GM18511 (cell line): ENCODE results near the gene HOXA9.

Experiments used
- ATAC-seq: cut with Tn5 transposase; IDR thresholded peaks from one replicate; pipeline ENCODE4 v1.9.1; 2021; ENCODE audit warnings: mild to moderate bottlenecking, moderate library complexity; ENCODE audit not compliant: unreplicated experiment

The HOXA9 gene

GRCh38 chr7:27177795-27178320, 12.5 kb upstream of the HOXA9 start:
- no peak for ATAC-seq

DNA sequence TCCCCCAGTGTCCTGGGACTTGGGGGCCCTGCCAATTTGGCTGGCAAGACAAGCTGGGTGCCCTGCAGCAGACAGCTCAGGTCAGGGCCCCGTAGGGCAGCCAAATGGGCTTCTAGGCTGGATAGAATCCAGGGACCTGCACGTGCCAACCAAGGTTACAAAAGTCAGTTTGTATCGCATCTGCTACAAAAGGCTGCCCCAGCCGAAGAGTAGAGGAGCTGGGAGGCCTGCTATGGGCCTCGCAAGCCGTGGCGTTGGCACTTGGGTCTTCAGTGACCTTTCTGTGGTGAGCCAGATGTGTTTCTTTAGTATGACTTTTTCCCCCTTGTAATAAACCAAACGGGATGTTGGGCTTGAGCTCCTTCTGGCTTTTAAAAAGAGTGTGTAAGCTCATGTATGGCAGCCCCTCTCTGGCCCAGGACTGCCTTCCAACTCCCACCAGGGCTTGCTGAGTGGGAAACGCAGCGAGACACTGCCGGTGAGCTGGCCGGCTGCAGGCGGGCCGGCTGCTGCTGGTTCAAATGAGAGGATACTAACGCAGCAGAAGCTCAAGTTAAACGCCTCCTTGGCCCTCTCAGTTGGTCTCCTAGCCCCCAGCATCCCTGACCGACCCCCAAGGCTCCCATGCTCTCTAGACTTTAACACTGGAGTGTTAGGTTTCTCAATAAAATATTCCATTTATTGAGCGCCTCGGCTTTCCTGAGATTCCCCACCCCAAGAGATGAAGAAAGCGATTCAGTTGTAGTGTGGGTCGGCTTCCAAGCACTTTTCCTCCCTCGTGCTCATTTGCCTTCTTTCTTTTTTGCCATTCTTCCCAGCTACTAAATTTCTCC, 11.8 kb upstream of the HOXA9 start:
- no peak for ATAC-seq

DNA sequence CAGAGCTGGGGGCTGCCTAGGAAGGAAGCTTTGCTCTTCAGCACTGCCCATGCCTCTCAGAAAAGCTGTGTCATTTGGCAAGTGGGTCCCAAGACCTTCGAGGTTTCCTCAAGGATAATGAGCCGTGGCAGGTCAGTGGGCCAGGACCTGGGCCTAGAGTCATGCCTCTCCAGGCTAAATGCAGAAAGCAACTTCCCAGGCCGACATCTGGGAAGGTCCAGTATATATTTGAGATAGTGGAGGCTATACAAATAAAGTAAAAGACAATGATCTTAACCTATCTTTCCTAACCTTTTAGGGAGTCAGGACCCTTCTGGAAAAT, 11.1 kb upstream of the HOXA9 start:
- no peak for ATAC-seq

GRCh38 chr7:27175626-27176523, 10.5 kb upstream of the HOXA9 start:
- ATAC-seq: no peak

DNA sequence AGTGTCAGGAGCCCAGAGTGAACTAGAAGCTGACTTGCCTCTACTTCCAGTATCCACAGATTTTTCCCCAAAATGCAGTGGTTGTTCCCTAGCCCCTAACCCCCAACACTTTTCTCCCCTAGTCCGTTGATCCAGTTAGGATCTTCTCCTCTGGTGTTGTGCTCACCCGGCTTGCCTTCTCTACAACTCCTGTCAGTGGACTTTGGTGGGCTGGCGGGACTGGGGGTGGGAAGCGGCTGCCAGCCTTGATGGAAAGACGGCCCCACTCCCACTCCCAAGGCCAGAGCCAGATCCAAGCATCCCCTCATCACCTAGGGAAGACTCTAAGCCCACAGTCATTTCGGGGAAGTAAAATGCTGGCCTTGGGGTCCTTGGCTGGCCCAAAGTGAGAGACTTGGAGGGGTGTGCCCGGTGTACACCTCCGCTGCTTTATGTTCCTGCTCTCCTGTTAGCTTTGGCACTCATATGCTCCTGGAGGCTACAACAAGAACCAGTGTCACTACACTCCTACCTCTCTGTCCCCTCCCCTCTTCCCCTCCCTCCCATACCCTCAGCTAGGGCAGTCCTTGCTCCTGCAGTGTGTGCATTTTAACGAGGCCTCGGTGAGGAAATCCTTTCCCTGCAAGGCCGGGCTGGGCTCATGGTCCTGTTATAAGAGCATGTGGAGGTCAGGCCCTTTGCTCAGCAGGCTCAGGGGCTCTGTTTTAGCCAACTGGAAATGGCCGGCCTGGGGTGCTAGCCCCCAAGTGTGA, 9.7 kb upstream of the HOXA9 start:
- no peak for ATAC-seq

GRCh38 chr7:27173956-27174873, 8.9 kb upstream of the HOXA9 start, which contains the start of gene HOXA10:
HOXA10 (minus strand) TSS chr7:27174320; CDS start chr7:27174306, 14 bp downstream.
- ATAC-seq: no peak

GRCh38 chr7:27173511-27173955, 8.2 kb upstream of the HOXA9 start:
- ATAC-seq: no peak

DNA sequence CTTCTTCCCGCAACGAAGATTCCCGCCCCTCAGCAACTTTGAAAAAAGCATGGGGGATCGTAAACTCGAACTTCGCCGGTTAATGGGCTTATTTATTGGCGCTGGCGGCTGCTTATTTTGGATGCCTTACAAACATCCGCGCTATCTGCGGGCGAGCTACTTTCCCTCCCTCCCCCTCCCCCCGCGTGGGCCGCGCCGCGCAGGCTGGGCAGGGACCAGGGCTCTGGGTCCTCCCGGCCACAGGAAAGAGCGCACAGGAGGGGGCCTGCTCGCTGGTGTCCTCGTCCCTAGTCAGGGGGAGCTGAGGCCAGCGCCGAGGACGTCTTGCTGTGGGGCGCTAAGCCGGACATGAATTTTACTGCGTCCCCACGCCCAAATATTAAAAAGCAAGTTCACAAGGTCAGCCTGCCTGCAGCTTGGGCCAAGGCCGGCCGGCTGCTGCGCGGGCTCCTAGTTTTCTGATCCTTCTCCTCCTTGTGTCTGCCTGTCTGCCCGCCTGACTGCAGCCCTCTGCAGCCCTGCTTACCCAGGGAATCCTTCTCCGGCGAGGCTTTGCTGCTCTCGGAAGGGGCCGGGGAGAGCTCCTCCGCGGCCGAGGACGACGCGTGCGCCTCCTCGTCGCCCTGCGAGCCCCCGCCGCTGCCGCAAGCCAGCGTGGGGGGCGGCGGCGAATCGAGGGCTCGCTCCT, 7.6 kb upstream of the HOXA9 start:
- ATAC-seq: no peak

GRCh38 chr7:27172315-27172774, 7.0 kb upstream of the HOXA9 start:
- no peak for ATAC-seq

GRCh38 chr7:27171637-27172314, 6.4 kb upstream of the HOXA9 start:
- ATAC-seq: no peak

- ATAC-seq: no peak
Observed at GRCh38 chr7:27171325-27171636, 5.9 kb upstream of the HOXA9 start.

GRCh38 chr7:27170426-27171324, 5.3 kb upstream of the HOXA9 start:
- ATAC-seq: no peak

GRCh38 chr7:27169658-27170425, 4.5 kb upstream of the HOXA9 start:
- ATAC-seq: no peak

GRCh38 chr7:27168265-27168947, 3.1 kb upstream of the HOXA9 start:
- no peak for ATAC-seq

GRCh38 chr7:27167916-27168264, 2.6 kb upstream of the HOXA9 start:
- ATAC-seq: no peak
